Measurements from ENCODE around the gene ARL3. TPM values are rescaled to one million over a fixed set of nuclear protein-coding genes. Genes with fewer than 3 reads are reported as not detected.

ARL3 gene
- total and polyA plus RNA-seq, 2 donors (not counting 1 experiment from before 2014, with no cell fraction given): 10.6 to 22.9 TPM

- H3K4me2 ChIP-seq (ENCODE audit: extremely low read depth, insufficient read depth, low read length): no peak overlapping the region
- no peak overlapping the region for H3K4me3 ChIP-seq (replicated peaks in 1 of 4; ENCODE audit: control extremely low read depth in 1 of 4, insufficient read depth in 1 of 4, low read depth in 3 of 4, low read length in 4 of 4)
- peak in 1 of 2 donors; percentile 72 for DNase-seq (ENCODE audit: low read depth in 2 of 2)
Measured at GRCh38 chr10:102691285-102692066, 22.7 kb downstream of the ARL3 start.

GRCh38 chr10:102683736-102684135, 30.5 kb downstream of the ARL3 start:
- Histone ChIP-seq H3K4me1 (ENCODE audit: control insufficient read depth, extremely low read depth, insufficient read depth, low read length) (peaks cover 4% of the 10 kb centered on the region), H2AFZ (ENCODE audit: low read length) (no peak overlapping the region), H4K20me1 (ENCODE audit: control insufficient read depth, extremely low read depth, insufficient read depth, low read length) (no peaks in the 10 kb centered on the region), H3K27ac (ENCODE audit: insufficient read depth, low read length) (no peak overlapping the region), H3K36me3 (ENCODE audit: control insufficient read depth, insufficient read depth, low read length) (peaks cover 6% of the 10 kb centered on the region), H3K9me3 (ENCODE audit: control insufficient read depth, insufficient read depth, low read depth, low read length) (no peaks in the 10 kb centered on the region), H3K79me2 (ENCODE audit: control insufficient read depth, insufficient read depth, low read length) (no peaks in the 10 kb centered on the region), H3K4me2 (ENCODE audit: extremely low read depth, insufficient read depth, low read length) (no peak overlapping the region), H3K4me3 (replicated peaks in 1 of 4; ENCODE audit: control extremely low read depth in 1 of 4, insufficient read depth in 1 of 4, low read depth in 3 of 4, low read length in 4 of 4) (no peak overlapping the region), H3K27me3 (ENCODE audit: control insufficient read depth, insufficient read depth, low read length) (no peaks in the 10 kb centered on the region), H3K9ac (ENCODE audit: insufficient read depth, low read length) (no peak overlapping the region)
- no peak for TF ChIP-seq CTCF (conservative IDR thresholded peaks at IDR 0.05 in 1 of 2, IDR thresholded peaks at IDR 0.05 in 1 of 2; ENCODE audit: low read depth in 1 of 2, low read length in 2 of 2)
- no peak for TF ChIP-seq EZH2 (IDR thresholded peaks at IDR 0.05; ENCODE audit: low read length, missing control alignments)
- no peak for DNase-seq (ENCODE audit: low read depth in 2 of 2)

More at GRCh38 chr10:102691285-102692066, 22.7 kb downstream of the ARL3 start:
- no peaks in the 10 kb centered on the region for H3K36me3 ChIP-seq (ENCODE audit: control insufficient read depth, insufficient read depth, low read length)
- H3K9me3 ChIP-seq (ENCODE audit: control insufficient read depth, insufficient read depth, low read depth, low read length): no peaks in the 10 kb centered on the region
- no peak overlapping the region for H2AFZ ChIP-seq (ENCODE audit: low read length)
- no peaks in the 10 kb centered on the region for H3K27me3 ChIP-seq (ENCODE audit: control insufficient read depth, insufficient read depth, low read length)
- TF ChIP-seq CTCF (conservative IDR thresholded peaks at IDR 0.05 in 1 of 2, IDR thresholded peaks at IDR 0.05 in 1 of 2; ENCODE audit: low read depth in 1 of 2, low read length in 2 of 2): no peak
- TF ChIP-seq EZH2 (IDR thresholded peaks at IDR 0.05; ENCODE audit: low read length, missing control alignments): no peak
- no peaks in the 10 kb centered on the region for H3K79me2 ChIP-seq (ENCODE audit: control insufficient read depth, insufficient read depth, low read length)
- no peak overlapping the region for H3K27ac ChIP-seq (ENCODE audit: insufficient read depth, low read length)
- no peaks in the 10 kb centered on the region for H4K20me1 ChIP-seq (ENCODE audit: control insufficient read depth, extremely low read depth, insufficient read depth, low read length)
- H3K9ac ChIP-seq (ENCODE audit: insufficient read depth, low read length): no peak overlapping the region
- H3K4me1 ChIP-seq (ENCODE audit: control insufficient read depth, extremely low read depth, insufficient read depth, low read length): no peaks in the 10 kb centered on the region

GRCh38 chr10:102682981-102683380, 31.2 kb downstream of the ARL3 start:
- Histone ChIP-seq H4K20me1 (ENCODE audit: control insufficient read depth, extremely low read depth, insufficient read depth, low read length) (no peaks in the 10 kb centered on the region), H3K4me2 (ENCODE audit: extremely low read depth, insufficient read depth, low read length) (no peak overlapping the region)
- TF ChIP-seq CTCF (conservative IDR thresholded peaks at IDR 0.05 in 1 of 2, IDR thresholded peaks at IDR 0.05 in 1 of 2; ENCODE audit: low read depth in 1 of 2, low read length in 2 of 2): no peak
- TF ChIP-seq EZH2 (IDR thresholded peaks at IDR 0.05; ENCODE audit: low read length, missing control alignments): no peak

More at GRCh38 chr10:102682981-102683380, 31.2 kb downstream of the ARL3 start:
- Histone ChIP-seq H3K9ac (ENCODE audit: insufficient read depth, low read length) (no peak overlapping the region), H3K4me1 (ENCODE audit: control insufficient read depth, extremely low read depth, insufficient read depth, low read length) (peaks cover 10% of the 10 kb centered on the region), H3K79me2 (ENCODE audit: control insufficient read depth, insufficient read depth, low read length) (no peaks in the 10 kb centered on the region), H3K4me3 (replicated peaks in 1 of 4; ENCODE audit: control extremely low read depth in 1 of 4, insufficient read depth in 1 of 4, low read depth in 3 of 4, low read length in 4 of 4) (no peak overlapping the region), H3K36me3 (ENCODE audit: control insufficient read depth, insufficient read depth, low read length) (peaks cover 6% of the 10 kb centered on the region), H3K27me3 (ENCODE audit: control insufficient read depth, insufficient read depth, low read length) (no peaks in the 10 kb centered on the region), H2AFZ (ENCODE audit: low read length) (no peak overlapping the region), H3K27ac (ENCODE audit: insufficient read depth, low read length) (no peak overlapping the region), H3K9me3 (ENCODE audit: control insufficient read depth, insufficient read depth, low read depth, low read length) (no peaks in the 10 kb centered on the region)
- DNase-seq (ENCODE audit: low read depth in 2 of 2): no peak
